ENCODE data around the gene CPPED1. TPM values are rescaled to one million over a fixed set of nuclear protein-coding genes. Genes with fewer than 3 reads are reported as not detected.

The CPPED1 gene
- total RNA-seq, 4 donors from 2014 or later = 13.3 to 32.6 (median 16.4) TPM

DNA sequence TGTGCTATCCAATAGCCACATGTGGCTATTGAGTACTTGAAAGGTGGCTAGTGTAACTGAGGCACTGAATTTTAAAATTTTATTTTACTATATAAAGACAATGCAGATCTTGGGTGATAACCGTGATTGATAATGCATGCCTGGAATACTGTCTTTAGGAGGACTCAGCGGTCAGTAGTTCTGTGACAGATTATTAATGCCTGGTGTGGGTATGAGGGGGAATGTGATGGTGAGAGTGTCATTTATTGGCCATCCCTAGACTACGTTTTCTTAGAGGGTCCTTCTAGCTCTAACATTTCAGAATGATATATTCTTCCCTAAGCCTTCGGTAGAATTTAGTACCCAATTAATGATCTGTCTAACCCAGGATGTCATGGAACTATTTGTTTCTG, 157.6 kb downstream of the CPPED1 start:
- DNase-seq (ENCODE audit: low spot score) = no peak
- no peak for ATAC-seq (ENCODE audit: low FRiP score)
- TF ChIP-seq, protein P1, sequence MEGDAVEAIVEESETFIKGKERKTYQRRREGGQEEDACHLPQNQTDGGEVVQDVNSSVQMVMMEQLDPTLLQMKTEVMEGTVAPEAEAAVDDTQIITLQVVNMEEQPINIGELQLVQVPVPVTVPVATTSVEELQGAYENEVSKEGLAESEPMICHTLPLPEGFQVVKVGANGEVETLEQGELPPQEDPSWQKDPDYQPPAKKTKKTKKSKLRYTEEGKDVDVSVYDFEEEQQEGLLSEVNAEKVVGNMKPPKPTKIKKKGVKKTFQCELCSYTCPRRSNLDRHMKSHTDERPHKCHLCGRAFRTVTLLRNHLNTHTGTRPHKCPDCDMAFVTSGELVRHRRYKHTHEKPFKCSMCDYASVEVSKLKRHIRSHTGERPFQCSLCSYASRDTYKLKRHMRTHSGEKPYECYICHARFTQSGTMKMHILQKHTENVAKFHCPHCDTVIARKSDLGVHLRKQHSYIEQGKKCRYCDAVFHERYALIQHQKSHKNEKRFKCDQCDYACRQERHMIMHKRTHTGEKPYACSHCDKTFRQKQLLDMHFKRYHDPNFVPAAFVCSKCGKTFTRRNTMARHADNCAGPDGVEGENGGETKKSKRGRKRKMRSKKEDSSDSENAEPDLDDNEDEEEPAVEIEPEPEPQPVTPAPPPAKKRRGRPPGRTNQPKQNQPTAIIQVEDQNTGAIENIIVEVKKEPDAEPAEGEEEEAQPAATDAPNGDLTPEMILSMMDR (IDR thresholded peaks at IDR 0.05) = no peak

DNA sequence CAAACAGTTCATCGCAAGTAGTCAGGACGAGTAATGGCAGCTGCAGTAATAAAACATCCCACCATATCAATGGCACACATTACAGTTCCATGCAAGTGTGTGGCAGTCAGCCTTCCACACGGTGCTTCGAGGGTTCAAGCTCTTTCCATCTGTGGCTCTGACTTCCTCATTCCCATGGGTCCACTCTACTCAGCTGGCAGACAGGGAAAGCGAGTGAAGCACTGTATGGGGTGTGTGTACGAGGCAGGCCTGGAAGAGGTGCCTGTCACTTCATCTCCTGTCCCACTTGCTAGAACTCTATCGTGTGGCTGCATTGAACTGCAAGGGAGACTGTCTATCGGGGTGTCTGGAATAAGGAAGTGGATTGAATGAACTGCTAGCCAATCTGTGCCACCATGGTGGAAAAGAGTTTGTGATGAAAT, 160.6 kb downstream of the CPPED1 start:
- DNase-seq (ENCODE audit: low spot score) = no peak
- TF ChIP-seq, protein P1 (IDR thresholded peaks at IDR 0.05) = no peak

DNA sequence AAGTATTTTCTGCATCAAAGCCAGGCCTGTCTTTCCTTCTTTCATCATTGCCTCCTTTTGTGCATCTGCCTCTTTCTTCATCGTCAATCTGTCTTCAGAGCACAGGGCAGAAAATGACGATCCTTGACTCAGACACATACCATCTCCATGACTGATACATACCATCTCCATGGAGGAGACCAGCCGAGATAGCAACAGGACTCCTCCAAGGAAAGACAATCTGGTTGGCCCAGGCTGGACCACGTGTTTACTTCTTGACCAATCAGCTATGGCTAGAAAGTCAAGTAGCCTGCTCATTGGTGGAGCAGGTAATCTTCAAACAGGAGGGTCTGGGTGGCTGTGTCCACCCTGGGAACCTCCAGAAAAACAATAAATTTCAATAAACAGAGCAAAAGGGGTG, 164.6 kb downstream of the CPPED1 start:
- TF ChIP-seq, protein P1 (IDR thresholded peaks at IDR 0.05) = no peak
- DNase-seq (ENCODE audit: low spot score) = no peak
- ATAC-seq (ENCODE audit: low FRiP score) = no peak

More for the DNA sequence above, 160.6 kb downstream of the CPPED1 start:
- ATAC-seq (ENCODE audit: low FRiP score) = no peak

DNA sequence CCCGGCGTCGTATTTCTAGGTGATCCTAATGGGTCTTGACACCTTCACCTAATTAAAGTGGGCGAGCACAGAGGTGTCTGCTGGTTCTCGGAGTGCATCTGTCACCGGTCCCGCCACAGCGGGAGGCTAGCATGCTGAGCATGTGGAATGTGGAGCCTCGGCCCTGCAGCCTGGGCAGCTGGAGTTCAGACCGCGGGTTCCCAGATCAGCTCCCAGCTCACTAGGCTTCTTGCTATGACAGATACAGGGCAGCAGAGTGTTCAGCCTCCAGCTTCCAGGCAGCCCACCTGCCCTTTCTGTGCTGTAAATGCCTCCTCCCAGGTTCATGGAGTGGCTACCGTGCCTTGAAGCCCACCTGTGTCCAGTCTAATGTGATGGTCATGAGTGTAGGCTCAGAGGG, 166.7 kb downstream of the CPPED1 start:
- TF ChIP-seq, protein P1 (IDR thresholded peaks at IDR 0.05) = no peak

DNA sequence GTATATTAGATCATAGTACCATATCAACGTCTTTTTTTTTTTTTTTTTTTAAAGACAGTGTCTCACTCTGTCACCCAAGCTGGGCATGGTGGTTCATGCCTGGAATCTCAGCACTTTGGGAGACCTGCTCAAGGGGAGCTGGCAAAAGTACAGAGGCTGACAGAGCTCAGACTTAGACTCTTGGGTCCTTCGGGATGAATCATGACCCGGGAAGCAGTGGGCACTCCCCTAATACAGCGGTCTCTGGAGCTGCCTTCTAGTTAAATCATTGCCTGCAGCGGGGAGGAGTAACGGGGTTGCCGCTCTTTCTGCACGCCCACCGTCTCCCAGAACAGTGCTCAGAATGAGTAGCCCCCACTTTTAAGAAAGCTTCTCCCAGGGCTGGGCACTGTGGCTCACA, 174.4 kb downstream of the CPPED1 start:
- TF ChIP-seq, protein P1 (IDR thresholded peaks at IDR 0.05) = no peak
- DNase-seq (ENCODE audit: low spot score) = no peak
- ATAC-seq (ENCODE audit: low FRiP score) = no peak

More for the DNA sequence above, 166.7 kb downstream of the CPPED1 start:
- ATAC-seq (ENCODE audit: low FRiP score) (no peak), DNase-seq (ENCODE audit: low spot score) (no peak)

DNA sequence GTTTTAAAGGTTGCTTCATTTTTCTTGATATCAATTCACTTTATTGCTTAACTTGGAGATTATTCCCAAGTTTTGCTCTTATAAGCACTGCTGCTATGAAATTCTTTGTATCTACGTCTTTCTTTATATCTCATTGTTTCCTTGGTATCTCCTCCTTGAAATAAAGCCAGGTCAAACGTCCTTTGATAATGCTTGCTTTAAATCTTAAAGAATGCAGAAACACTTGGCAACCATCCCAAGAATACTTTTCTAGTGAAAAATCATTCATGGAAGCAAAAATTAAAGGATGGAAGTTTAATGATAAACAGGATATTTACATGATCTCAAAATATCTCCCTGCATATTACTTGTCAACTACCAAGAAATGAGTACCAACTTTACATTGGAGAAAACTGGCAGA, 175.2 kb downstream of the CPPED1 start:
- DNase-seq (ENCODE audit: low spot score) (no peak), ATAC-seq (ENCODE audit: low FRiP score) (no peak)
- TF ChIP-seq, protein P1 (IDR thresholded peaks at IDR 0.05) = no peak

DNA sequence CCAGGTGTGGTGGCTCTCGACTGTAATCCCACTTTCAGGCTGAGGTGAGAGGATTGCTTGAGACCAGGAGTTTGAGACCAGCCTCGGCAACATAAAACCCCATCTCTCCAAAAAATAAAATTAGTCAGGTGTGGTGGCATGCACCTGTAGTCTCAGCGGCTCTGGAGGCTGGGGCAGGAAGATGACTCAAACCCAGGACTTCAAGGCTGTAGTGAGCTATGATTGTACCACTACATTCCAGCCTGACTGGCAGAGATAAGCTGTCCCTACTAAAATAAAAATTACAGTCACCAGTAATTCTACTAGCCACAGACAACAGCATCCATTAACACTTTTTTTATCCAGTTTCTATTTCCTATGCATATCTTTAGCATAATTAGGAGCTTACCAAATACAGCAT, 176.3 kb downstream of the CPPED1 start:
- TF ChIP-seq, protein P1 (IDR thresholded peaks at IDR 0.05) = no peak
- ATAC-seq (ENCODE audit: low FRiP score) = no peak
- no peak for DNase-seq (ENCODE audit: low spot score)
